Measurements from ENCODE around the gene COL9A1. TPM values are rescaled to one million over a fixed set of nuclear protein-coding genes. Genes with fewer than 3 reads are reported as not detected.
"Not testable (repeated sequence)": the region's sequence is repeated elsewhere in the genome, so short reads cannot be mapped to it uniquely, and the experiment has no call there.

COL9A1 gene
- total RNA-seq, 1 donor from 2014 or later = not detected

DNA sequence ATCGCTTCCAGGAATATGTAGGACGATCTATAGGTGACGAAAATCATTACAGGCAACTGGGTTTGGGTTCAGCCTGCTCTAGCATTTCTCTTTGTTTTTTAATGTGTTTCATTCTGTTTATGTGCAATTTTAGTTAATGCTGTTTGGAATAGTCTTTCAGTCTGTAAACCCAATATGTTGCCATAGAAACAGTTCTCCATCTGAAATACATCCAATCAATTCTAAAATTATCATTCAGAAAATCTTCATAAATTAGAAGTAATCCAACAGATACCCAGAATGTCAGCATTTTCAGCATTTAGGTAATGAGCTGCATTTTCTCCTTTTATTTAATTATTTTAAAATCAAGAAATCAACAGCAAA, 34.8 kb upstream of the COL9A1 start:
- Mint-ChIP-seq H3K9me3 (ENCODE audit: unreplicated experiment) (peaks cover 8% of the 10 kb centered on the region), H3K27me3 (ENCODE audit: unreplicated experiment) (peaks cover 10% of the 10 kb centered on the region), H3K36me3 (ENCODE audit: unreplicated experiment) (no peaks in the 10 kb centered on the region), H3K4me3 (ENCODE audit: unreplicated experiment) (no peak overlapping the region), H3K27ac (ENCODE audit: unreplicated experiment) (no peak overlapping the region), H3K4me1 (ENCODE audit: unreplicated experiment) (no peaks in the 10 kb centered on the region)
- TF ChIP-seq, protein P1, sequence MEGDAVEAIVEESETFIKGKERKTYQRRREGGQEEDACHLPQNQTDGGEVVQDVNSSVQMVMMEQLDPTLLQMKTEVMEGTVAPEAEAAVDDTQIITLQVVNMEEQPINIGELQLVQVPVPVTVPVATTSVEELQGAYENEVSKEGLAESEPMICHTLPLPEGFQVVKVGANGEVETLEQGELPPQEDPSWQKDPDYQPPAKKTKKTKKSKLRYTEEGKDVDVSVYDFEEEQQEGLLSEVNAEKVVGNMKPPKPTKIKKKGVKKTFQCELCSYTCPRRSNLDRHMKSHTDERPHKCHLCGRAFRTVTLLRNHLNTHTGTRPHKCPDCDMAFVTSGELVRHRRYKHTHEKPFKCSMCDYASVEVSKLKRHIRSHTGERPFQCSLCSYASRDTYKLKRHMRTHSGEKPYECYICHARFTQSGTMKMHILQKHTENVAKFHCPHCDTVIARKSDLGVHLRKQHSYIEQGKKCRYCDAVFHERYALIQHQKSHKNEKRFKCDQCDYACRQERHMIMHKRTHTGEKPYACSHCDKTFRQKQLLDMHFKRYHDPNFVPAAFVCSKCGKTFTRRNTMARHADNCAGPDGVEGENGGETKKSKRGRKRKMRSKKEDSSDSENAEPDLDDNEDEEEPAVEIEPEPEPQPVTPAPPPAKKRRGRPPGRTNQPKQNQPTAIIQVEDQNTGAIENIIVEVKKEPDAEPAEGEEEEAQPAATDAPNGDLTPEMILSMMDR (IDR thresholded peaks at IDR 0.05) = no peak
- no peak for DNase-seq (ENCODE audit: extremely low spot score, unreplicated experiment)

DNA sequence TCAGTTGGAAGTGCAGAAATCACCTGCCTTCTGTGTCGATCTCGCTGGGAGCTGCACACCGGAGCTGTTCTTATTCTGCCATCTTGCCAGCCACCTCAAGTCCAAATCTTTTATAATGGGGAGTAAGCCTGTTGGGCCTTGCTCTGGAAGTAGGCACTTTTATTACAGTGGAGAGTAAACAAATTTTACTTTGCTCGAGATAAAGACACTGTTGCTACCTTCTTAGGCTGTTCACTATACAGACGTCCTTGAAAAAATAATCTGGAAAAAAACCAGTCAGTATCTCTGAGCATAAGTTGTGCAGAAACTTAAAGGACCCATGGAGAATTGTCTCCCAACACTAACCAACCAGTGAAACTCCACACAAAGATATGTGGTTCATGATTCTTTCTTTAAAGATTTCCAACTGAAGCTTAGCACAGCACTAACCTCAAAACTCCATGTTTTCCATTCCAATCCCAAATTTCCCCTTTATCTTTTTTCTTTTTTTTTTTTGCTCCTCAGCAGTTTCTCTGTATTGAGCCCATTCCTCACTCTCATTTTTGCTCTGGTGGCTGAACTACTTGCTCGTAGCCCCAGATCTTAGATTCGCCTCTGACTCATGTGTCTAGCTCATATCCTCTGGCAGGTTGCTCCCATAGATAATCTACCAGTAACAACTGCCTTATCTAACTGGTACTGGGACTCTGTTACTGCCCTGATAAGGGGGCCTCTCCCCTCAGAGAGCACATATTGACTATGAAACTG, 34.3 kb upstream of the COL9A1 start:
- Mint-ChIP-seq H3K36me3 (ENCODE audit: unreplicated experiment) (no peaks in the 10 kb centered on the region), H3K4me3 (ENCODE audit: unreplicated experiment) (no peak overlapping the region), H3K27me3 (ENCODE audit: unreplicated experiment) (peaks cover 10% of the 10 kb centered on the region), H3K9me3 (ENCODE audit: unreplicated experiment) (peaks cover 8% of the 10 kb centered on the region), H3K27ac (ENCODE audit: unreplicated experiment) (no peak overlapping the region), H3K4me1 (ENCODE audit: unreplicated experiment) (no peaks in the 10 kb centered on the region)
- DNase-seq (ENCODE audit: extremely low spot score, unreplicated experiment) = no peak
- TF ChIP-seq, protein P1 (IDR thresholded peaks at IDR 0.05) = no peak

DNA sequence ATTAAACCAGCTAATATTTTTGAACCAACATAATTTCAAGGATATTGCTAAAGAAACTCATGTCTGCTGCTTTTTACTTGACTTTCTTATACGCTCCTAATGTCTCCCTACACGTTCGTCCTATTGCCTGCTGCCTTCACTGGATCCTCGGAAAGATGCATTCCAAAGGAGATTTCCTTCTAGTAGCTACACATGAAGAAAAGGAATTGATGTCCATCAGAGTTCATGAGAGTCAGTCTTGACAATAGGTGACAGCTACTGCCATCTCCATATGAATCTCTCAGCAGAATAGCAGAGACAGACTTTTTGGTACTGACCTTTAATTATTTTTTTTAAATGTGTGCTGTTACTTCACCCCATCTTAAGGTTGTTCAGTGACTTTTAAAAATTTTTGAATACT, 24.2 kb upstream of the COL9A1 start:
- TF ChIP-seq, protein P1 (IDR thresholded peaks at IDR 0.05) = no peak
- no peak for DNase-seq (ENCODE audit: extremely low spot score, unreplicated experiment)
- H3K4me3 Mint-ChIP-seq (ENCODE audit: unreplicated experiment) = no peak overlapping the region
- H3K4me1 Mint-ChIP-seq (ENCODE audit: unreplicated experiment) = no peaks in the 10 kb centered on the region
- peaks cover 4% of the 10 kb centered on the region for H3K27me3 Mint-ChIP-seq (ENCODE audit: unreplicated experiment)
- no peaks in the 10 kb centered on the region for H3K9me3 Mint-ChIP-seq (ENCODE audit: unreplicated experiment)
- H3K27ac Mint-ChIP-seq (ENCODE audit: unreplicated experiment) = no peak overlapping the region
- H3K36me3 Mint-ChIP-seq (ENCODE audit: unreplicated experiment) = no peaks in the 10 kb centered on the region

DNA sequence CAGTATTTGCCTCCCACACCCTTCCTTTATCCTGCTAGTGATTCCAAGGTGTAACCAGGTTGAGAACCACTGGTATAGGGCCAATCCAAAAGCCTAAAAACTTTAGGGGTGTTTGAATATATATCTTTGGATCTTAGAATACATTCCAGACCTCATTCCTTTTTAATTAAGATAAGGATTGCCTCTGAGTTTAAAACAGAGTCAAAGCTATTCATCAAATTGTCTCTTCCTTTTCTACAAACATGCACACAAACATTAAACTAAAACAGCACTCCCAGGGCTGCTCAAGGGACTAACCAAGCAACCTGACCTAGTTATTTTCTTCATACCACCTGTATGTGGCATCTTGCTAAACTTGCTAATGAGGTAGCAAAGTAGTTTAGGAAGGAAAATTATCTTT, 22.1 kb upstream of the COL9A1 start:
- no peaks in the 10 kb centered on the region for H3K36me3 Mint-ChIP-seq (ENCODE audit: unreplicated experiment)
- DNase-seq (ENCODE audit: extremely low spot score, unreplicated experiment) = no peak
- H3K27ac Mint-ChIP-seq (ENCODE audit: unreplicated experiment) = no peak overlapping the region
- no peaks in the 10 kb centered on the region for H3K4me1 Mint-ChIP-seq (ENCODE audit: unreplicated experiment)
- TF ChIP-seq, protein P1 (IDR thresholded peaks at IDR 0.05) = no peak
- no peak overlapping the region for H3K4me3 Mint-ChIP-seq (ENCODE audit: unreplicated experiment)
- H3K27me3 Mint-ChIP-seq (ENCODE audit: unreplicated experiment) = peaks cover 4% of the 10 kb centered on the region
- H3K9me3 Mint-ChIP-seq (ENCODE audit: unreplicated experiment) = no peaks in the 10 kb centered on the region

DNA sequence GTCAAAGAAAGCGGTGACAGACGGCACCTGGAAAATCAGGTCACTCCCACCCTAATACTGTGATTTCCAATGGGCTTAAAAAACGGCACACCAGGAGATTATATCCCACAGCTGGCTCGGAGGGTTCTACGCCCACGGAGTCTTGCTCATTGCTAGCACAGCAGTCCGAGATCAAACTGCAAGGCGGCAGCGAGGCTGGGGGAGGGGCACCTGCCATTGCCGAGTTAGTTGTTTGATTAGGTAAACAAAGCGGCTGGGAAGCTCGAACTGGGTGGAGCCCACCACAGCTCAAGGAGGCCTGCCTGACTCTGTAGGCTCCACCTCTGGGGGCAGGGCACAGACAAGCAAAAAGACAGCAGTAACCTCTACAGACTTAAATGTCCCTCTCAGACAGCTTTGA, 14.9 kb upstream of the COL9A1 start:
- H3K4me3 Mint-ChIP-seq (ENCODE audit: unreplicated experiment); H3K36me3 Mint-ChIP-seq (ENCODE audit: unreplicated experiment); H3K27ac Mint-ChIP-seq (ENCODE audit: unreplicated experiment); H3K4me1 Mint-ChIP-seq (ENCODE audit: unreplicated experiment); DNase-seq (ENCODE audit: extremely low spot score, unreplicated experiment); H3K9me3 Mint-ChIP-seq (ENCODE audit: unreplicated experiment): not testable (repeated sequence)
- peaks cover 19% of the 10 kb centered on the region for H3K27me3 Mint-ChIP-seq (ENCODE audit: unreplicated experiment)

All from osteocyte (in vitro differentiated cells).